HepG2 (cell line): ENCODE data around the gene HDDC3. TPM values are rescaled to one million over a fixed set of nuclear protein-coding genes. Genes with fewer than 3 reads are reported as not detected.

Source experiments
- ADNP ChIP-seq: sonication (generic); formaldehyde crosslinking; IDR thresholded peaks from 2 replicates; pipeline ENCODE4 v1.4.0; 2020; ENCODE audit warnings: missing genetic modification reagents
- DMAP1 ChIP-seq: IDR thresholded peaks from 2 replicates; pipeline ENCODE4 v1.6.1; 2016
- JUN ChIP-seq: sonication (generic); formaldehyde crosslinking; IDR thresholded peaks from 2 replicates; pipeline ENCODE4 v1.4.0; 2020; ENCODE audit warnings: mild to moderate bottlenecking, missing genetic modification reagents
- KAT2B ChIP-seq: fragments of 150-350 bp; IDR thresholded peaks from 2 replicates; pipeline ENCODE4 v1.6.1; 2014; ENCODE audit warnings: low read depth, low read length, borderline replicate concordance
- SP2 ChIP-seq: sonication (generic); formaldehyde crosslinking; IDR thresholded peaks from 2 replicates; pipeline ENCODE4 v1.5.1; 2020; ENCODE audit warnings: mild to moderate bottlenecking, missing genetic modification reagents
- TBP ChIP-seq: sonication (generic); formaldehyde crosslinking; IDR thresholded peaks from 2 replicates; pipeline ENCODE4 v1.5.0; 2020; ENCODE audit warnings: missing genetic modification reagents
- ZBTB49 ChIP-seq: sonication (generic); formaldehyde crosslinking; IDR thresholded peaks from 2 replicates; pipeline ENCODE4 v1.4.0; 2020; ENCODE audit warnings: missing genetic modification reagents, borderline replicate concordance
- ZHX2 ChIP-seq, 2 experiments: sonication (generic) in 1 of 2; formaldehyde crosslinking in 1 of 2; IDR thresholded peaks; 2 replicates each; pipeline versions ENCODE4 v1.6.1 to v1.9.0; 2014 to 2022; ENCODE audit warnings: antibody characterized with exemption in 1 of 2, borderline replicate concordance in 1 of 2, inconsistent platforms in 1 of 2, low read depth in 1 of 2, missing genetic modification reagents in 1 of 2
- ZNF18 ChIP-seq: sonication (generic); formaldehyde crosslinking; IDR thresholded peaks from 2 replicates; pipeline ENCODE4 v1.8.0; 2022; ENCODE audit warnings: mild to moderate bottlenecking, missing genetic modification reagents; ENCODE audit not compliant: insufficient replicate concordance
- ZNF276 ChIP-seq: sonication (generic); formaldehyde crosslinking; IDR thresholded peaks from 2 replicates; pipeline ENCODE4 v1.4.0; 2020; ENCODE audit warnings: mild to moderate bottlenecking, low read depth, missing genetic modification reagents
- ZNF691 ChIP-seq: sonication (generic); formaldehyde crosslinking; IDR thresholded peaks from 2 replicates; pipeline ENCODE4 v1.4.0; 2020; ENCODE audit warnings: missing genetic modification reagents, low read depth, mild to moderate bottlenecking, borderline replicate concordance
- polyA plus RNA-seq, 8 experiments: library from polyadenylated mRNA; depleted of rRNA in 3 of 8; stranded (reverse) in 7 of 8; unstranded in 1 of 8; fragments of >200 nt; fragmentation: Illumina TruSeq in 4 of 8; extraction: Trizol in 4 of 8; gene quantifications; 2 replicates each; pipeline versions ENCODE4 v1.2.1 to v1.2.3, GENCODE V29; 2011 to 2016; ENCODE audit warnings: low read depth in 4 of 8, missing spikeins in 1 of 8, mixed read lengths in 1 of 8; ENCODE audit not compliant: insufficient read depth in 1 of 8
- total RNA-seq, 5 experiments: library from RNA; depleted of rRNA; stranded (reverse); fragments of >200 nt; fragmentation: Illumina TruSeq; extraction: Trizol; gene quantifications; 2 replicates each; pipeline ENCODE4 v1.2.3, GENCODE V29; 2016; ENCODE audit warnings: low read depth in 1 of 5

Gene HDDC3
- total and polyA plus RNA-seq, 2 of the 13 experiments (the other 11 are each of a cell fraction or from before 2014, with no cell fraction given): 18.7 to 28.3 TPM

GRCh38 chr15:90934949-90935751 lies 2.8 kb upstream of the HDDC3 start, which contains the start of gene UNC45A (continued):
- TF ChIP-seq ZHX2 (IDR thresholded peaks at IDR 0.05; ENCODE audit: low read depth): no peak
- TF ChIP-seq ZHX2 (CRISPR knock-in tag; IDR thresholded peaks at IDR 0.05; ENCODE audit: borderline replicate concordance): no peak
- TF ChIP-seq ZNF18 (CRISPR knock-in tag): peak; percentile 52
- TF ChIP-seq KAT2B: no peak
- no peak for TF ChIP-seq TBP (CRISPR knock-in tag)
- 0 out of 2 replicates have a peak, but pooled peaks have one; percentile 14 for TF ChIP-seq SP2 (CRISPR knock-in tag)
- no peak for TF ChIP-seq JUN
- TF ChIP-seq ZNF276 (CRISPR knock-in tag): no peak; the same call in 1 of the 2 replicates
- TF ChIP-seq ADNP (CRISPR knock-in tag): no peak
- TF ChIP-seq DMAP1: peak; percentile 34; the same call in 1 of the 2 replicates
- TF ChIP-seq ZNF691 (CRISPR knock-in tag): no peak; the same call in 1 of the 2 replicates
- no peak for TF ChIP-seq ZBTB49 (CRISPR knock-in tag)
